H9 (cell line): ENCODE data around the gene NEDD4. TPM values are rescaled to one million over a fixed set of nuclear protein-coding genes. Genes with fewer than 3 reads are reported as not detected.

Experiments
- DNase-seq: peaks from one replicate; pipeline ENCODE4 v3.0.0-alpha.2; 2017
- H2AFZ ChIP-seq: one replicate; pipeline ENCODE4 v1.6.1; 2013; ENCODE audit warnings: mild to moderate bottlenecking, low read length, control low read depth, moderate library complexity
- H2AK5ac ChIP-seq: 2 replicates; pipeline ENCODE4 v1.6.1; 2013; ENCODE audit warnings: low read length, control low read depth, mixed read lengths; ENCODE audit not compliant: insufficient read length
- H2BK120ac ChIP-seq: one replicate; pipeline ENCODE4 v1.6.1; 2013; ENCODE audit warnings: low read depth, mild to moderate bottlenecking, low read length, control low read depth, inconsistent platforms; ENCODE audit not compliant: poor library complexity, severe bottlenecking
- H2BK12ac ChIP-seq: 2 replicates; pipeline ENCODE4 v1.6.1; 2013; ENCODE audit warnings: low read length, control low read depth, mixed read lengths, low read depth; ENCODE audit not compliant: insufficient read length
- H2BK15ac ChIP-seq: 2 replicates; pipeline ENCODE4 v1.6.1; 2013; ENCODE audit warnings: low read depth, low read length, control low read depth
- H2BK20ac ChIP-seq: one replicate; pipeline ENCODE4 v1.6.1; 2013; ENCODE audit warnings: low read depth, mild to moderate bottlenecking, low read length, control low read depth, inconsistent platforms; ENCODE audit not compliant: poor library complexity, severe bottlenecking
- H2BK5ac ChIP-seq: 2 replicates; pipeline ENCODE4 v1.6.1; 2013; ENCODE audit warnings: low read length, control low read depth, mixed read lengths; ENCODE audit not compliant: insufficient read length
- H3K14ac ChIP-seq: 2 replicates; pipeline ENCODE4 v1.6.1; 2013; ENCODE audit warnings: low read length, control low read depth; ENCODE audit not compliant: insufficient read depth
- H3K18ac ChIP-seq: 2 replicates; pipeline ENCODE4 v1.6.1; 2013; ENCODE audit warnings: low read depth, mild to moderate bottlenecking, mixed read lengths, low read length, control low read depth; ENCODE audit not compliant: insufficient read length
- H3K23ac ChIP-seq: 2 replicates; pipeline ENCODE4 v1.6.1; 2013; ENCODE audit warnings: low read length, control low read depth, mixed read lengths, low read depth; ENCODE audit not compliant: insufficient read length
- H3K23me2 ChIP-seq: 2 replicates; pipeline ENCODE4 v1.6.1; 2013; ENCODE audit warnings: low read depth, mild to moderate bottlenecking, mixed read lengths, low read length, control low read depth; ENCODE audit not compliant: insufficient read length, poor library complexity, severe bottlenecking
- H3K27ac ChIP-seq: 2 replicates; pipeline ENCODE4 v1.5.1; 2013; ENCODE audit warnings: low read length, control low read depth, mixed read lengths, low read depth; ENCODE audit not compliant: insufficient read length
- H3K27me3 ChIP-seq: 2 replicates; pipeline ENCODE4 v1.6.1; 2013; ENCODE audit warnings: low read length, control low read depth, inconsistent platforms; ENCODE audit not compliant: insufficient read depth
- H3K4ac ChIP-seq: 2 replicates; pipeline ENCODE4 v1.6.1; 2013; ENCODE audit warnings: low read depth, mild to moderate bottlenecking, control low read depth, inconsistent platforms, low read length, moderate library complexity
- H3K4me1 ChIP-seq: 2 replicates; pipeline ENCODE4 v1.6.1; 2013; ENCODE audit warnings: low read length, control low read depth, inconsistent platforms; ENCODE audit not compliant: insufficient read depth
- H3K4me2 ChIP-seq: 2 replicates; pipeline ENCODE4 v1.6.1; 2013; ENCODE audit warnings: low read length, control low read depth, mixed read lengths; ENCODE audit not compliant: insufficient read length, insufficient read depth
- H3K56ac ChIP-seq: 2 replicates; pipeline ENCODE4 v1.6.1; 2013; ENCODE audit warnings: low read depth, mild to moderate bottlenecking, mixed read lengths, low read length, control low read depth; ENCODE audit not compliant: insufficient read length
- H3K79me1 ChIP-seq: 2 replicates; pipeline ENCODE4 v1.6.1; 2013; ENCODE audit warnings: low read depth, mild to moderate bottlenecking, moderate library complexity, low read length, control low read depth, inconsistent platforms; ENCODE audit not compliant: insufficient read depth, poor library complexity, severe bottlenecking
- H3K79me2 ChIP-seq: 2 replicates; pipeline ENCODE4 v1.6.1; 2013; ENCODE audit warnings: low read length, control low read depth, inconsistent platforms; ENCODE audit not compliant: insufficient read depth
- H3K9ac ChIP-seq: 2 replicates; pipeline ENCODE4 v1.6.1; 2013; ENCODE audit warnings: low read length, control low read depth, mixed read lengths; ENCODE audit not compliant: insufficient read length; ENCODE audit errors: extremely low read depth
- H3K9me3 ChIP-seq: one replicate; pipeline ENCODE4 v1.6.1; 2013; ENCODE audit warnings: low read depth, low read length, inconsistent platforms; ENCODE audit not compliant: control insufficient read depth
- H3T11ph ChIP-seq: one replicate; pipeline ENCODE4 v1.6.1; 2013; ENCODE audit warnings: mild to moderate bottlenecking, low read length, control low read depth, inconsistent platforms
- H4K20me1 ChIP-seq: one replicate; pipeline ENCODE4 v1.6.1; 2013; ENCODE audit not compliant: control insufficient read depth, insufficient read length, insufficient read depth
- H4K5ac ChIP-seq: 2 replicates; pipeline ENCODE4 v1.6.1; 2013; ENCODE audit warnings: low read depth, mild to moderate bottlenecking, mixed read lengths, low read length, control low read depth; ENCODE audit not compliant: insufficient read length
- H4K8ac ChIP-seq: replicated peaks from 2 replicates; pipeline ENCODE4 v1.6.1; 2013; ENCODE audit warnings: low read length, control low read depth, mixed read lengths, low read depth; ENCODE audit not compliant: insufficient read length
- H4K91ac ChIP-seq: 2 replicates; pipeline ENCODE4 v1.6.1; 2013; ENCODE audit warnings: low read depth, mild to moderate bottlenecking, moderate library complexity, mixed read lengths, low read length, control low read depth; ENCODE audit not compliant: insufficient read length
- H3K27ac Mint-ChIP-seq, 3 experiments: 2 replicates in 2 of 3; 3 replicates in 1 of 3; pipeline ENCODE4 v1.8.0; 2020 to 2021; ENCODE audit warnings: mixed read lengths in 3 of 3, mild to moderate bottlenecking in 1 of 3, moderate library complexity in 1 of 3
- H3K27me3 Mint-ChIP-seq: 2 replicates; pipeline ENCODE4 v1.8.0; 2021; ENCODE audit warnings: low read depth, mild to moderate bottlenecking, moderate library complexity, mixed read lengths
- H3K36me3 Mint-ChIP-seq, 3 experiments: 2 replicates in 2 of 3; 3 replicates in 1 of 3; pipeline ENCODE4 v1.8.0; 2020 to 2021; ENCODE audit warnings: low read depth in 3 of 3, mixed read lengths in 3 of 3; ENCODE audit not compliant: insufficient read depth in 1 of 3
- H3K4me1 Mint-ChIP-seq, 2 experiments: 2 replicates each; pipeline ENCODE4 v1.8.0; 2020; ENCODE audit warnings: mixed read lengths in 2 of 2
- H3K4me3 Mint-ChIP-seq, 2 experiments: 2 replicates in 1 of 2; 3 replicates in 1 of 2; pipeline ENCODE4 v1.8.0; 2020 to 2021; ENCODE audit warnings: mild to moderate bottlenecking in 2 of 2, mixed read lengths in 2 of 2, moderate library complexity in 1 of 2
- H3K9me3 Mint-ChIP-seq, 2 experiments: 2 replicates in 1 of 2; 3 replicates in 1 of 2; pipeline ENCODE4 v1.8.0; 2020; ENCODE audit warnings: mild to moderate bottlenecking in 2 of 2, mixed read lengths in 2 of 2, moderate library complexity in 1 of 2
- CTCF ChIP-seq: fragments of 200-600 bp; sonication (generic); conservative IDR thresholded peaks from 3 replicates; pipeline ENCODE4 v1.8.0; 2021; ENCODE audit warnings: antibody characterized with exemption, mild to moderate bottlenecking
- WGBS: extraction: QIAGEN DNeasy Blood & Tissue Kit; methylation state at CpG from one replicate; pipeline ENCODE4 v1.1.7; 2013; ENCODE audit warnings: missing lambda C conversion rate, low lambda C conversion rate, mixed read lengths; ENCODE audit not compliant: insufficient read length; ENCODE audit errors: extremely low coverage; 5-methylcytosine and 5-hydroxymethylcytosine counted together
- total RNA-seq: library from RNA; stranded (reverse); gene quantifications from 2 replicates; pipeline ENCODE4 v1.2.1, GENCODE V29; 2021

The NEDD4 gene
- total RNA-seq, 1 experiment from 2014 or later, result 9.6 TPM

DNA sequence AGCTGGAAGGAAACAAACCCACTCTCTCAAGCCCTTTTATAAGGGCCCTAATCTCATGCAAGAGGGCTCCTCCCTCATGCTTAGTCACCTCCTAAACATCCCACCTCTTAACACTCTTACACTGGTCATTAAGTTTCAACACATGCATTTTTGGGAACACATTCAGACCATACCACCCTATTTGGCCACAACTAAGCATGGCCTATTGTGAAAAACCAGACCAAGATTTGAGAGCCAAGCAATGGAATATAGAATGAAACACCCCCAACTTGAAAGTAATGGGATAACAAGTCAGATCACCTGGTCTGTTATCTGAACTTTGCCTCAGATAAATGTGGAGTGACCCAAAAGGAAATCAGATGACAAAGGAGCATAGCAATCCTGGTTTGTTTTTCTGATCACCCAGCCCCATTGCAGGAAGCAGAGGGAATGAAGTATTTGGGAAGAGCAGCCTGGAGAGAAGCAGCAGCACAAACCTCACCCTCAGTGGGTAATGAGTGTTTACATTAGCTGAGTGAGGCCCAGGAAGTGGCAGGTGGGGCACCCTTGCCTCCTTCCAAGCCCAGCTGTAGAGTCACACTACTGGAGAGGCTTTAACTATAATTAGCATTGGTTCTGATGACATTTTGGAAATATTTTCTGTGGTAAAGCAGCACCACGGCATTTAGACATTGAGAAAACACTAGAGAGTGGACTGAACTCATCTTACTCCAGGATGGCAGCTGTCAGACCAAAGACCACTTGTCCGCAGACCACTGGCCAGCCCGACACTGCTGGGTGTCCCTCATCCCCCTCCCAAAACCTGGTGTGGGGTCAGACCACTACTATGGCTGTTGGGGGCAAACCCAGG is 201.6 kb downstream of the NEDD4 start:
- H3K79me1 ChIP-seq, result no peaks in the 10 kb centered on the region
- Mint-ChIP-seq H3K4me3 (no peak overlapping the region), H3K27ac (no peak overlapping the region), H3K4me1 (peaks cover 8 to 18% of the 10 kb centered on the region in 2 experiments), H3K9me3 (peaks cover 21 to 22% of the 10 kb centered on the region in 2 experiments), H3K27me3 (peaks cover 1% of the 10 kb centered on the region), H3K36me3 (peaks cover 0 to 26% (median 4%) of the 10 kb centered on the region in 3 experiments; a peak in 5 of 7 replicates)
- H4K20me1 ChIP-seq, result no peaks in the 10 kb centered on the region
- no peak overlapping the region for H4K5ac ChIP-seq
- H4K91ac ChIP-seq, result no peak overlapping the region
- no peak overlapping the region for H2BK12ac ChIP-seq
- no peak overlapping the region for H2AK5ac ChIP-seq
- H3K27me3 ChIP-seq, result no peaks in the 10 kb centered on the region
- no peak overlapping the region for H3K27ac ChIP-seq
- no peak overlapping the region for H2BK120ac ChIP-seq
- no peak overlapping the region for H3K9ac ChIP-seq
- H3K4me2 ChIP-seq, result no peak overlapping the region
- no peak overlapping the region for H3K56ac ChIP-seq
- no peak overlapping the region for H3K23ac ChIP-seq
- no peaks in the 10 kb centered on the region for H3K4me1 ChIP-seq
- no peak overlapping the region for H2BK5ac ChIP-seq
- no peak overlapping the region for H2AFZ ChIP-seq
- H3K18ac ChIP-seq, result no peak overlapping the region
- no peak overlapping the region for H4K8ac ChIP-seq
- H3K23me2 ChIP-seq, result no peaks in the 10 kb centered on the region
- no peak overlapping the region for H3K4ac ChIP-seq
- no peak for TF ChIP-seq CTCF
- H2BK20ac ChIP-seq, result no peak overlapping the region
- H2BK15ac ChIP-seq, result no peak overlapping the region
- WGBS, result no CpG with 5 or more reads among the region's 3 CpGs
- no peaks in the 10 kb centered on the region for H3K79me2 ChIP-seq
- H3K9me3 ChIP-seq, result peaks cover 9% of the 10 kb centered on the region
- H3T11ph ChIP-seq, result no peak overlapping the region
- DNase-seq, result no peak
- no peak overlapping the region for H3K14ac ChIP-seq
